Tibial nerve (tissue), 3 donors: ENCODE results near the gene ABLIM3.

Source experiments
- EP300 ChIP-seq, 2 donors: sonication (generic); formaldehyde crosslinking; IDR thresholded peaks; one replicate each; pipeline ENCODE4 v1.6.1; 2017; ENCODE audit warnings: antibody characterized with exemption in 2 of 2, mild to moderate bottlenecking in 1 of 2
- POLR2A ChIP-seq, 2 donors: fragments of 450-650 bp; IDR thresholded peaks; one replicate each; pipeline ENCODE4 v1.6.1; 2017; ENCODE audit warnings: antibody characterized with exemption in 2 of 2, mild to moderate bottlenecking in 2 of 2, moderate library complexity in 2 of 2

DNA sequence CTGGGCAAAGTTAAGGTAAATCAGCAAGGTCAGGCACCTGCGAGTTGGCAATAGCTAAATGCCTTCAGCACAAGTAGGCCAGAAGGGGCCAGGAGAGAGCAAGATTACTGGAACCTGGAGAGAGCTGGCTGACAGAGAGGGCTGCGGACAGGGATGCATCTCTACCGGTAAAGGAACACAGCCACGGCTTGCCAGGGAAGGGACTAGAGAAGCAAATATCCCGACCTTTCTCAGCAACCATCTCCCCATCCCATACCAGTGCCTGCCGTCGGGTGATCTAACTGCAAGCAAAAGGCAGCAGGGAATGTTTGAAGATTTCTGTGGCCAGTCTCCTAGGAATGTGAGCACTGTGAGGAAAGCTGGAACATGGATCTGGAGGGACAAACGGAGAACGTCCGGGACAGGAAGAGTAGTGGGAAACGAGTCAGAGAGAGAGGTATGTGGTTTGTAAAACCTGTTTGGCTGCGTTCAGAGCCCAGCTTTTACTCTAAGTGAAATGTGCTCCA, 15.9 kb upstream of the ABLIM3 start:
- no peak for TF ChIP-seq POLR2A (IDR thresholded peaks at IDR 0.05)
- no peak for TF ChIP-seq EP300 (IDR thresholded peaks at IDR 0.05)
